Measurements from ENCODE around the gene TIMP3. TPM values are rescaled to one million over a fixed set of nuclear protein-coding genes. Genes with fewer than 3 reads are reported as not detected.
"Not testable (repeated sequence)": the region's sequence is repeated elsewhere in the genome, so short reads cannot be mapped to it uniquely, and the experiment has no call there.

Gene TIMP3
- 84.2 TPM for polyA plus RNA-seq (2013, experiment 1 of 2; ENCODE audit: insufficient read length)
- 94.2 TPM for polyA plus RNA-seq (2013, experiment 2 of 2; ENCODE audit: insufficient read length)

DNA sequence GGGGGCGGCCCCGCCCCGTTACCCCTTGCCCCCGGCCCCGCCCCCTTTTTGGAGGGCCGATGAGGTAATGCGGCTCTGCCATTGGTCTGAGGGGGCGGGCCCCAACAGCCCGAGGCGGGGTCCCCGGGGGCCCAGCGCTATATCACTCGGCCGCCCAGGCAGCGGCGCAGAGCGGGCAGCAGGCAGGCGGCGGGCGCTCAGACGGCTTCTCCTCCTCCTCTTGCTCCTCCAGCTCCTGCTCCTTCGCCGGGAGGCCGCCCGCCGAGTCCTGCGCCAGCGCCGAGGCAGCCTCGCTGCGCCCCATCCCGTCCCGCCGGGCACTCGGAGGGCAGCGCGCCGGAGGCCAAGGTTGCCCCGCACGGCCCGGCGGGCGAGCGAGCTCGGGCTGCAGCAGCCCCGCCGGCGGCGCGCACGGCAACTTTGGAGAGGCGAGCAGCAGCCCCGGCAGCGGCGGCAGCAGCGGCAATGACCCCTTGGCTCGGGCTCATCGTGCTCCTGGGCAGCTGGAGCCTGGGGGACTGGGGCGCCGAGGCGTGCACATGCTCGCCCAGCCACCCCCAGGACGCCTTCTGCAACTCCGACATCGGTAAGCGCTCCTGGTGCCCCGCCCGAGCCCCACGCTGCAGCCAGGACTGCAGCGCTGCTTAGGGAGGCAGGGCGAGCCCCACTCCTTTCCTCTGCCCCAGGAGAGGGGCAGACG is at the start of gene TIMP3:
TSS of gene TIMP3 (plus strand) at position 169 of the 700 bp plus-strand sequence. CDS start at position 466, 297 bp downstream.
- DNase-seq, result peak; percentile 93

DNA sequence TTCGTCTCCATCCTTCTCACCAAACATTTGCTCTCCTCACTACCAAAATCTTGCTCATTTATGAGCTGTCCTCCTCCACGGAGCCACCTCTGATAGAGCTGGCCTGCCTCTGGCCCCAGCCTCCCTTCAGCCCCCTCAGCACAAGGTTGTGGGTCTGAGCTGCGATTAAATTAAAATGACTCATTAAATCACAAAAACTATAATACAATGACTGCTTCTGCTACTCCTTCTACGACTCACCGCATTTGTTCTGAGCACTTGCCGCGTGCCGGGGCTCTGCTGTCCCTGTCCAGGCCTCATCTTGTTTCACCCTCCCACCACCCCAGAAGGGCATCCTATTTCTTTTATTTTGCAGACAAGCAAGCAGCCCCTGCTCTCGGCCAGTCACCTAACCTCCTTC is 49.2 kb upstream of the TIMP3 start:
- peak; percentile 20 for DNase-seq

DNA sequence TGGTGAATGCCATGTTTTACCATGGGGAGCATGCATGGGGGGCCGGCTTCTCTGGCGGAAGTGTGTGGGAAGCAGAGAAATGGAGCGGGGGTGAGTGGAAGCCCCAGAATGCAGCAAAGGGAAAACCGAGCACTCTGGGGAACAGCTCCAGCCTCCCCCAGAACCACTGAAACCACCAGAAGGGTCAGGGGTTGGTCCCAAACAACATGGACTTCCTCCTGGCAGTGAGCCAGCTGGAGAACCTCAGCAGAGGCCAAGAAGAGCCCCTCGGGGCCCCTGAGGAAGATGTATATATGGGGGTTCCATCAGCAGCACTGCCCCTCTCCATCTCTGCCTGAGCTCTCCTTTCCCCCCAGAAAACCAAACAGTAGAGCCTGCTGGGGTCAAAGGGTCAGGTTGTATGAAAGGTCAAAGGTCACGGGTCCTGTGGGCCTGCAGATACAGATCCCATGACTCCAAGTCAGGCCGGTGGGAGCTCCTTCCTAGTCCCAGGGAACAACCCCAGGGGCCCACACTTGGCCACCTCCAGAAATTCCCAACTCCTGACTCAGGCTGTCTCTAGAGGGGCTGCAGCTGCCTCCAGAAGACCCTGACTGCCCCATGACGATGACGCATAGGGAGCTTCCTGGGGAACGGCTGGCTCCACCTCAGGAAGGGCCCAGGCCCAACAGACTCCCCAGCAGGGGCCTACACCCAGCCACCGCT is 48.5 kb upstream of the TIMP3 start:
- peak; percentile 75 for DNase-seq

DNA sequence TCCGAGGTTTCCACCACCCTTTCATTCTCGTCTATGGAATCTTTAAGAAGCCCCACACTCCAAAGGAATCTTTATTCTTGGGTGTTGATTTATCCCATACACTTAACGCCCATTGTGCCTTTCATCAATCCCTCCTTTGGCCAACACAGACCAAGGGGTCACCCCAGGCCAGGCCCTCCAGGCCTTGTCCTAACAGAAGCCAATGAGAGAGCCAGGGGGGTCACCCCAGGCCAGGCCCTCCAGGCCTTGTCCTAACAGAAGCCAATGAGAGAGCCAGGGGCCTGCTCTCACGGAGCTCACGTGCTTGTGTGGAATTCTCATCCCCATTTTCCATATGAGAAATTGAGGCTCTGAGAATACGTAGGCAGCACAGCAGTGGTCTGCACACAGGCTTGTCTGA is 47.9 kb upstream of the TIMP3 start:
- DNase-seq, result no peak

DNA sequence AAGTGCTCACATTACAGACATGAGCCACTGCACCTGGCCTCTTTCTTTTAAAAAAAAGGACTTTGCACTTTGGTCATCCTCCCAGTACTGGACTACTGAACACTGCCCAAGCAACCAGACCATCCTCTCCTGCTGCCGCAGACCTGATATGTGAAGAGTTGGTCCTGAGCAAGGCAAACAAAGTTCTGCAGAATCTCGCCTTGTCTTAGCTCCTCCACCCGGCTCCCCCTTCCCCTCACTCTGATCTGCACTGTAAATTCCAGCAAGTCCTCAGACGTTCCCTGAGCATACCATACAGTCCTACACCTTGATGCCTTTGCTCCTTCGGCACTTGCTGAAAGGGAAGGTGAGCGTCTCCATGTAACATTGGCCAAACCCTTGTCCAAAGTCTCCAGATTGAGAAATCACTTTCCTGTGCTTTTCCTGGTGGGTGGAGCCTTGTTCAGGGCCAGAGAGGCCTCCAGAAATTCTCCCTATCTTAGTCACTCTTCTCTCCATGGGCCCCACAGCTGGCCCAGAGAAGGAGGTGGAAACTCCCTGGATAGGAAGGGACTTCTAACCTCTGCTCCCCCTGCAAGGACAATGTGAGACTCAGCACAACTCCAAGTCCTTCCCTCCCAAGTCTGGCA is 47.0 kb upstream of the TIMP3 start:
- peak; percentile 48 for DNase-seq

DNA sequence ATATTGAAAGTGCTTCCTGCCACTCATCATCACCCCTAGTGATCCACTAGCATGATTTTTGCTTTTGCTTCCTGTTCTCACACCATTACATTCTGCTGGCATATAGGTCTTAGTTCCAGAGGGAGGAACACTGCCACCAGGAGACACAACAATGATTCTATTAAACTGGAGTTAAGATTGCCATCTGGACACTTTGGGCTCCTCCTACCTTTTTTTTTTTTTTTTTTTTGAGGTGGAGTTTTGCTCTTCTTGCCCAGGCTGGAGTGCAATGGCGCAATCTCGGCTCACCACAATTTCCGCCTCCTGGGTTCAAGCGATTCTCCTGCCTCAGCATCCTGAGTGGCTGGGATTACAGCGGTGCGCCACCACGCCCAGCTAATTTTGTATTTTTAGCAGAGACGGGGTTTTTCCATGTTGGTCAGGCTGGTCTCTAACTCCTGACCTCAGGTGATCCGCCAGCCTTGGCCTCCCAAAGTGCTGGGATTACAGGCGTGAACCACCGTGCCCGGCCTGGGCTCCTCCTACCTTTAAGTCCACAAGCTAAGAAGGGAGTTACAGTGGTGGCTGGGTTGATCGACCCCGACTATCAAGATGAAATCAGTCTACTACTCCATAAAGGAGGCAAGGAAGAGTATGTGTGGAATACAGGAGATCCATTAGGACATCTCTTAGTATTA is 44.3 kb upstream of the TIMP3 start:
- not testable (repeated sequence) for DNase-seq

DNA sequence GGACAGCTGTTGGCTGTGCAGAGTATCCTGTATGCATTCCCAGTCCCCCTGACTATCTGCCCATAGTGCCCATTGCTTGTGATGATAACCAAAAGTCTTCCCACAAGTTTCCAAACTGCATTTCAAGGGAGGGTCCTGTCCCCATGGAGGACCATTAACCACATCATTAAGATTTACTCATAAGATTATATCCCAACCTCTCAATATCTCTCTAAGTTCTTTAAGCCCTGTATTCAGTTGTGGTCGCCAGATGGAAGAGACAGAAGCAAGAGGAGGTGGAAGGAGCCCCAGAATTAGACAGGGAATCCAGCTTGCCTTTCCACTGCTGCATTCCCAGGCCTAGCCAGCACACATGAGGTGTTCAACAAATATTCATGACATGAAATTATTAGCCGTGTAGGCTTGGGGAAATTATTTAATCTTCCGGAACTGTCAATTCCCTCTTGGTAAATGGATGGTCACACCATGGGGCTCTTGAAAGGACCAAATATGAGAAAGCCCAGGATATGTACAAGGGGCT is 42.6 kb upstream of the TIMP3 start:
- peak; percentile 19 for DNase-seq

DNA sequence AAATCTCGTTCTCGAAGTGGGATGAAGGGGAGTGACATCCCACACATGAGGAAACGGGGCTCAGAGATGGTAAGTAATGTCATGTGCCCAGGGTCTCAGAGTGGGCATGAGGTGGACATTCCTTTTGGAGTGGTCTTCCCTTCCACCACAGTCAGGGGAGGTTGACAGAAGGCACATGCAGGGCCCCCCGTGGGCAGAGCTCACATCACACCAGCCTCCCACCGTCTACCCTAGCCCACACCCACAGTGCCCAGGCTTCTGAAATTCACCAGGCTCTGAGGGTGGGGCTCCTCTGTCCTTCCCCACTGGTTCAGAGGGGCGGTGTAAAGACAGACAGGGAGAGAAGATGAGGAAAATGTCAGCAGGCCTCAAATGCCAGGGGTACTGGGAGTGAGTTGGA is 41.1 kb upstream of the TIMP3 start:
- DNase-seq, result no peak

DNA sequence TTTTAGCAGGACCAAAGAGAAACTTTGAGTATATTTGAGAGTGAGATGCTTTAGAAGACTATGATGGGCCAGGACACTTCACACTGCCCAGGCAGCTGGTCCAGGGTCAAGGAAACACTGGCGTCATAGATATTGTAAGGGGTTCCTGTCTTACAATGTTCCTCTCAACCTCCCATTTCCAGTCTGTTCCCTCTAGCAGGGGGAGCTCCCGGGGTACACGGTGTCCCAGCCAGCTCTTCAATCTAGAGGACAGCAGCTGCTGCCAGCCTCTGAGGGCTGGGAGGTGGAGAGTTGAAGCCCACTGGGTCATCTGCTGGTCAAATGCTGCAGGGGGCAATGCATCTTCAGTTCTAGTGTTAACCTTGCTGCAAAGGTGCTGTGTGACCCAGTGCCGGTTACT is 40.7 kb upstream of the TIMP3 start:
- DNase-seq, result no peak

DNA sequence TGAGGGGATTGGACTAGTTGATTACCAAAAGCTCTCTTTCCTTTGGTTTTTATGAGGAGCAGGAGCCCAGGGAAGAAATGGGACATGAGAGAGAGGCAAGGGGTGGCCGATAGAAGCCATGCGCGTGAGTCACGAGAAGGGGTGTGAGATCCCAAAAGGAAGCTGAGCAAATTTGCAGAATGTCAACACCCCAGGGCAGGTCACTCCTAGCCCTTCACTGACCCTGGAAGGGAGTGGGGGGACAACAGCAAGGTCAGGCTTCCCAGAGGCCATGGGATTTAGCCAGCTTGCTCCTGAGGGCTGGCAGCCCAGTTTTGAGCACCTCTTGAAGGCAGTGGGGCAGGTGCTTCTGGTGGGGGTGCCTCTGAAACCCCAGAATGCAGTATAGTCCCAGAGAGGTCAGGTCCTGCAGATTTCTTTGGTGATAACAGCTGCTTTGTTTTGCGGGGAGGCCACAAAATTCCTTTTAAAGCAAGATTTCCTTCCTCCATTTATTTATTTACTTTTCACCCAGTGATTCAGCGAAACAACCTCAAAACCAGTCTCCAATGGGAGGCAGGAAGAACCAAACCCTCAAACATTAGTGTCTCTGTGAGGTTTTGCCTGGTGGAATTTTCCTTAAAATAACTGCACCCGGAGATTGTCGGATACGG is 40.1 kb upstream of the TIMP3 start:
- peak; percentile 45 for DNase-seq

DNA sequence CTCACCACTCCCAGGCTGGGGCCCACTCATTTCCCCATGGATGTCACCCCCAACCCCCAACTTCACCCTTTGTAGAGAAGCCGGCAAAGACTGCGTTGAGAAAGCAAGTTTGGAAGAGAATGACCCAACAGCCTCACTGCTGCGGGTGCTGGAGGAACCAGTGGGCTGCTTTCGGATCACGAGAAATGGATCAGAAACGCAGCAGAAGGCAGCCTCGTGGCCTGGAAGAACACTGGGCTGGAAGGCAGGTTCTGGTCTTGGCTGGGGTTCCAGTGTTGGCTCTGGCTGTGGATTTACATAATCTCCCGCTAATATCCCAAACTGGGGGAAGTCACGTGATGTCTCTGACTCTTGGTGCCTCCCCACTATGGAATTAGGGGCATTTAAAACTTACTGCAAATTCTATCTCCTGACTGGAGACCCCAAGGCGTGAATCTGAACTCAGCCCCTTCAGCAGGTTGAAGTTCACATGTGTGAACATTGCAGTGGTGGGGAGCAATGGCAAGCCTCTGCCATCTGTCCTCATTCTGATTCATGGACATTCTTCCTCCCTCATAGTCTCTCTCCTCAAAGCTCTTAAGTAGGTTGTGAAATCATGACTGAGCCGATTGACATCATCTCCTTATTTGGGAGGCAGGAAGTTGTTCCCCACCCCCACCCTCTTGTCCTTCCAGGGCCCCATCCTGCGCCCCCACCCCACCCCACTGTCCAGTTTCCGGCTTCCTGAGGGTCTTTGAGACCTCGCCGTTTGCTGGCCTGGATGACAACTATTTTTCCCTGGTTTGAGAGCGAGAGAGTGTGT is 37.0 kb upstream of the TIMP3 start:
- DNase-seq, result peak; percentile 74

DNA sequence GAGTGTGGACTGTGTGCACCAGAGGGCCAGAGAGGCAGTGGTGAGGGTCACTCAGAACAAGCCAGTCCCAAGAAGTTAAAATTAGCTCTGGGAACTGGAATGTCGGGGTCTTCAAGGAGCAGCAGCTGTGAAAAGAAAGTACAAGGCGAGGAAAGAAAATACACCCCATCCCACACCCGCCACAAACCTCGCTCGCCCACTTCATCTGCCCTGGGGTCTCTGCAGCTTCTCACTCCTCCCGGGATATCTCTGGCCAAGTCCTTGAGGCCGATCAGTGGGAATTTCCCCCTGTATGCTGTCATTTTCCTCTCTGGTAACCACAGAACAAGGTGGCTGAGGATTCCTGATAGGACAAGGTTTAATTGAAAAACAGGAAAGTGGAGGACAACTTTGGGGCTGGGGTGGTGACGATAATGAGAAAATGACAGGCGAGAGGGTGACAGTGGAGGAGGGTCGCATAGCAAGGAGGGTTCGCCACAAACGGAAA is 36.3 kb upstream of the TIMP3 start:
- DNase-seq, result no peak

DNA sequence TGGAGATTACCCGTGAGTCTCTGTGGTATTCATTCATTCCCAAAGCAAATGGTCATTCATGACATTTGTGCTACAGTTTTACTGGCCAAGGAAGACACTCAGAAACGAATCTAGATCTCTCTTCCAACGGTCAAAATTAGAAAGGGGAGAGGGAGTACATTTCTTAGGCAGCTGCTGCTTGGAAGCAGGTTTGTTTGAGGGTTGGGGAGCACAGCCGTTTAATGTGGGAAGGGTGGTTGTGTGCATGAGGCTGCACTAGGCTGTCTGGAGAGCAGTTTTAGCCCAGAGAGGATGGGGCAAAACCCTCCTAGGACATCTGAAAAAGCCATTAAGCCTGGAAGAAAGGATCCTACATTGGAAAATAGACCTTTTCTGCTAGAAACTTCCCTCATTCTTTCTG is 29.7 kb upstream of the TIMP3 start:
- DNase-seq, result no peak

DNA sequence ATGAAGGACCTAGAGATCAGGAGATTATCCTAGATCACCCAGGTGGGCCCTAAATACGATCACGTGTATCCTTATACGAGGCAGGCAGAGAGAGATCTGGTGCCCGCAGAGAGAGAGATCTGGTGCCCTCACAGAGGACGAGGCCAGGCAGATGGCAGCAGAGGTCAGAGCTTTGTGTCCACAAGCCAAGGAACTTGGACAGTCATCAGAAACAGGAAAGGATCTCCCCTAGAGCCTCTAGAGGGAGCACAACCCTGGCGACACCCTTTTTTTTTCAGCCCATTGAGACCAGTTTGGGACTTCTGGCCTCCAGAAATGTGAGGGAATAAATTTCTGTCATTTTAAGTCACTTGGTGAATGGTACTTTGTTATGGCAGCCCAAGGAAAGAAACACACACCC is 25.5 kb upstream of the TIMP3 start:
- DNase-seq, result peak; percentile 15

DNA sequence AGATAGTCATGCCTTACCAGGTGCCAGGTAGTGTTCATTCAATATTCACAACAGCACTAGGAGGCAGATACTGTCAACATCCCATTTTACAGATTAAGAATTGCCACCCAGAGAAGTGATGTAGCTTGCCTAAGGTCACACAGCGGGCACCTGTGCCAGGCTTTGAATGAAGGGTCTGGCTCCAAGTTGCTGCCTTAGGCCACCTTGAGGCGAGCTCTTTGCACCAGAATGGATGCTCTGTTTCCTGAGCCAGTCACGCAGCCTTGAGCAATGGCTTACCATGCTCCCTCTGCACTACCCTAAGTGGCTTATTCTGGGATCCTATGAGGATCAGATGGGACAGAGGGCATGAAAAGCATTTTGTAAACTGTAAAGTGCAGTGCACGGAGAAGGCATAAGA is 25.1 kb upstream of the TIMP3 start:
- DNase-seq, result no peak

DNA sequence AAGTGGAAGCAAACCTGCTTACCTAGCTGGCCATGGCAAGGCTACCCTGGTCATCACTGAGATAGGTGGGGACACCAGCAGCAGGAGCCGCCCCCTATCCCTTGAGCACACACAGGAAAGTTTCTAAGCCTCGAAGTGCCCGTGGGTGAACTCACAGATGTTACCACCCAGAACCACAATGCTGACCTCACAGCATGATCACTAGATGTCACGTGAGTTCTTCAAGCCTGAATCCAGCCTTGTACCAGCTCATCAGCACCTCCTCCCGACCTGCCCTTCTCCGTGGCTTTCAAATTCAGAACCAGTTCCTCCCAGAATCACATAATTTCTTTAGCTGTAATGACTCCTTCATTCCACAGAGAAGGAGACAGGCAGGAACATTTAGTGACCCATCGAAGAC is 24.7 kb upstream of the TIMP3 start:
- no peak for DNase-seq

DNA sequence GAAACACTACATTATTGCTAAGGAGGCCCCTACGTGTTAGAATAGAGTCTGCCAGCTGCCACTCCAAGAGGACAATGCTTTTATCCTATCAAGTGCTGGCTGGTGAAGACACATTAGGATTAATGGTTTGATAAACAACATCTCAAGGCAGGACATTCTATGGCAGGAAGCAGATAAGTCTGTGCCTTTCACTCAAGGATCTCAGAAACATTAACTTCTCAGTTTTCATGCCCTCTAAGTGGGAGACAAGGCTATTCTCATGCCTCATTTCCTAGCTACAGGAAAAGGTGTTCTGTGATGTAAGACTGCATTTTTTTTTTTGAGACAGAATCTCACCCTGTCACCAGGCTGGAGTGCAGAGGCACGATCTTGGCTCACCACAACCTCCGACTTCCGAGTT is 23.5 kb upstream of the TIMP3 start:
- DNase-seq, result no peak

DNA sequence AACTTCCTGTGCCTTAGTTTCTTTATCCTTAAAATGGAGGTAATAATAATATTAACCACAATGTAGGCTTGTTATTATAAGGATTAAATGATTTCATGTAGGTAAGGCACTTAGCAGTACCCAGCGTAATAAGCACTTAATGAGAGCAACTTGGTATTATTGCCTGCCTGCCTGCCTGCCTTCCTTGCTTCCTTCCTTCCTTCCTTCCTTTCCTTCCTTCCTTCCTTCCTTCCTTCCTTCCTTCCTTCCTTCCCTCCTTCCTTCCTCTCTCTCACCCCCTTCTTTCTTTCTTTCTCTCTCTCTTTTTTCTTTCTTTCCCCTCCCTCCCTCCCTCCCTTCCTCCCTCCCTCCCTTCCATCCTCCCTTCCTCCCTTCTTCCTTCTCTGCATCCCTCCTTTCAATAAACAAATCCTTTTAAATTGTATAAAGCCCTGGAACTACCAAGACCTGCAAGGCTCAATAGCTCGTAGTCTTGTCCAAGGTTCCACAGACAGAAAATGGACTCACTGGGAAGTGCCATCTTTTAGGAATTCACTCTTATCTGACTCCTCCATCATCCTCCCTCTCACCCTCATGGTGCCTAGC is 20.7 kb upstream of the TIMP3 start:
- no peak for DNase-seq

DNA sequence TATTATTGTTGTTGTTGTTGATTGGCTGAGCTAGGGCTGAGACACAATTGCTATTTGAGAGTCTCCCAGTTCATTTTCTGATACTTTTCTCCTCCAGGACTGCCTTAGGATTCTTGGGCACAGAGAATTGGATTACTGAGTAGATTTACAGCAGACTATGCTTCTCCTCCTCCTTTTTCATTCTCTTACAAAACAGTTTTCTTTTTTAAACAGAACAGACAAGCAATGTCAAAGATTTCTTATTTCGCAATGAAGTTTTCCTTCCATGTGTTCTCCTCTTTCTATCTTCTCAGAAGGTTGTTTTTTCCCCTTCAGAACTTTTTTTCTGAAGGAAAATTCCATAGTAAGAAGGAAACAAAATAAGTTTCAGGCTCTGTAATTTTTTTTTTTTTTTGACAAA is 19.8 kb upstream of the TIMP3 start:
- DNase-seq, result no peak

DNA sequence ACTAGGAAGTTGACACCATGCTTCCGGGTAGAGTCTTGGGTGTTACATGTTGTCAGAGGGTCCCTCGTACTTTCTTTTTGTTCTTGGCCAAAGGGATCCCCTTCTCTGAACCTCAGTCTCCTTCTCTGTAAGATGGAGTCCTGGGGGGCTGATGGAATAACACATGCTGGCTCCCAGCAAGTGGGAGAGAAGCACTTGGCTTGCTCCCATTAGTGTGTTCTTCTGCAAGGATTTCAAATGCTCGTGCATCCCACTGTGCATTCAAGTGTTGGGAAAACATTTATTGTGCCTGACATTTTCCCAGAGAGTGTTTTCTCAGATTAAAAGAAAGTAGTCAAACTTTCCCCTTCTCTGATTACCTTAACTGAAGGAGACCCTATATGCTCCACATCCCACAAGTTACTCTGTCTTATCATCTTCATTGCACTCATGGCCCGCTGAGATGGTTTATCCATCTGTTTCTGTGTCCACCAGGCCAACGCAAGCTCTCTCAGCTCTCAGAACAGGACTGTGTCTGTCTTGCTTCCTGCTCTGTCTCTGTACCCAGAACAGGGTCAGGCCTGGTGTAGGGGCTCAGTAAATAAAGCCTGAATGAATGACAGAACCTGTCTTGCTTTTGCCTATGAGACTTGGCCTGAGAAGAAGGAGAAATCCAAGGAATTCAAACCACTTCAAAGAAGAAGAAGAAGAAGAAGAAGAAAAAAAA is 16.0 kb upstream of the TIMP3 start:
- DNase-seq, result no peak

Data from fibroblast of skin of scalp (primary cell).